HepG2 (cell line): Measurements from ENCODE around the gene TNS4. TPM values are rescaled to one million over a fixed set of nuclear protein-coding genes. Genes with fewer than 3 reads are reported as not detected.
A peak's percentile ranks its signal among the peaks of the same experiment; 100 is the strongest.

Experiments used
- ATAC-seq: fragments of 200-7000 bp; cut with Tn5 transposase; 3 replicates; pipeline ENCODE4 v1.9.1; 2020; ENCODE audit warnings: mild to moderate bottlenecking, moderate library complexity
- BruUV-seq: library from RNA; stranded (reverse); fragments of 400-500 nt; replicated peaks from 2 replicates; lab custom pipeline; 2021; lab: Mats Ljungman, UMichigan
- CTCF ChIA-PET: fragments of 300-600 bp; formaldehyde crosslinking; extraction: SDS; loops from one replicate; lab custom pipeline; 2021; ENCODE audit warnings: low total read pairs, inconsistent platforms, low intra/inter-chr PET ratio; lab: Yijun Ruan, JAX
- POLR2A ChIA-PET: fragments of 350-600 bp; sonication (Branson Sonifier 250); formaldehyde crosslinking; loops from one replicate; lab custom pipeline; 2020; ENCODE audit warnings: antibody characterized with exemption, inconsistent platforms; lab: Yijun Ruan, JAX
- DNase-seq: peaks from one replicate; pipeline ENCODE4 v3.0.0-alpha.2; 2015; ENCODE audit warnings: low spot score
- FAIRE-seq: peaks from 3 replicates; lab custom pipeline; 2011; peaks lifted over from hg19 to GRCh38; lab: Jason Lieb, UNC
- H2AFZ ChIP-seq: one replicate; pipeline ENCODE4 v1.6.1; 2011; ENCODE audit warnings: low read length, inconsistent platforms
- H3K27ac ChIP-seq: fragments of 300-600 bp; 3 replicates; pipeline ENCODE4 v1.8.0; 2011; ENCODE audit warnings: mixed run types, mild to moderate bottlenecking, mixed read lengths, low read length, inconsistent platforms; ENCODE audit not compliant: insufficient read depth; ENCODE audit errors: extremely low read length
- H3K27me3 ChIP-seq, 2 experiments: fragments of 200-600 bp in 1 of 2; 2 replicates in 1 of 2; 3 replicates in 1 of 2; pipeline versions ENCODE4 v1.6.0 to v1.8.0; 2011; ENCODE audit warnings: low read length in 2 of 2, mild to moderate bottlenecking in 2 of 2, moderate library complexity in 2 of 2, inconsistent platforms in 1 of 2; ENCODE audit not compliant: insufficient read depth in 2 of 2, control insufficient read depth in 1 of 2
- H3K36me3 ChIP-seq, 2 experiments: fragments of 200-600 bp in 1 of 2; replicated peaks in 1 of 2; 2 replicates in 1 of 2; 3 replicates in 1 of 2; pipeline versions ENCODE4 v1.5.1 to v1.8.0; 2011; ENCODE audit warnings: low read length in 2 of 2, inconsistent platforms in 1 of 2; ENCODE audit not compliant: insufficient read depth in 2 of 2, control insufficient read depth in 1 of 2
- H3K4me1 ChIP-seq: 2 replicates; pipeline ENCODE4 v1.5.1; 2012; ENCODE audit warnings: low read length, inconsistent platforms; ENCODE audit not compliant: insufficient read depth
- H3K4me2 ChIP-seq: 2 replicates; pipeline ENCODE4 v1.6.0; 2011; ENCODE audit warnings: low read depth, low read length, inconsistent platforms
- H3K4me3 ChIP-seq, 3 experiments: fragments of 200-600 bp in 1 of 3; sonication (generic), shearing (Covaris generic) in 1 of 3; replicated peaks in 1 of 3; 2 replicates each; pipeline ENCODE4 v1.5.1; 2011 to 2016; ENCODE audit warnings: low read length in 3 of 3, inconsistent platforms in 2 of 3, low read depth in 2 of 3, mild to moderate bottlenecking in 2 of 3, control low read depth in 1 of 3, mixed read lengths in 1 of 3; ENCODE audit not compliant: insufficient read depth in 1 of 3
- H3K79me2 ChIP-seq: one replicate; pipeline ENCODE4 v1.6.1; 2011; ENCODE audit warnings: low read length, inconsistent platforms; ENCODE audit not compliant: insufficient read depth
- H3K9ac ChIP-seq: 2 replicates; pipeline ENCODE4 v1.6.0; 2011; ENCODE audit warnings: mild to moderate bottlenecking, low read depth, low read length, inconsistent platforms; ENCODE audit not compliant: insufficient read depth
- H3K9me3 ChIP-seq: 2 replicates; pipeline ENCODE4 v1.5.1; 2012; ENCODE audit warnings: mild to moderate bottlenecking, low read length
- H4K20me1 ChIP-seq: 2 replicates; pipeline ENCODE4 v1.6.0; 2011; ENCODE audit warnings: inconsistent platforms, mild to moderate bottlenecking, low read length, moderate library complexity; ENCODE audit not compliant: insufficient read depth
- HMGXB4 ChIP-seq, 2 experiments: sonication (generic) in 1 of 2; formaldehyde crosslinking in 1 of 2; IDR thresholded peaks; 2 replicates each; pipeline versions ENCODE4 v1.4.0 to v1.6.1; 2018 to 2020; ENCODE audit warnings: missing genetic modification reagents in 2 of 2, borderline replicate concordance in 1 of 2, low read depth in 1 of 2, mild to moderate bottlenecking in 1 of 2, missing biosample characterization in 1 of 2
- ZNF629 ChIP-seq: sonication (generic); formaldehyde crosslinking; conservative IDR thresholded peaks from 2 replicates; pipeline ENCODE4 v1.5.0; 2020; ENCODE audit warnings: missing genetic modification reagents
- WGBS: methylation state at CpG from one replicate; pipeline ENCODE4 v1.1.6; 2017; ENCODE audit warnings: low lambda C conversion rate; 5-methylcytosine and 5-hydroxymethylcytosine counted together
- in situ Hi-C: cut with HindIII; loops from 2 replicates; pipeline ENCODE4 v1.10.0; 2017; ENCODE audit warnings: low pct_unique_long_range_greater_than_20kb; ENCODE audit not compliant: extremely low pct_ligation_motif_present
- intact Hi-C: fragments of 100-400 bp; cut with micrococcal nuclease; formaldehyde crosslinking; loops from one replicate; pipeline ENCODE4 v1.10.0; 2022; ENCODE audit not compliant: unreplicated experiment
- polyA plus RNA-seq, 8 experiments: library from polyadenylated mRNA; depleted of rRNA in 3 of 8; stranded (reverse) in 7 of 8; unstranded in 1 of 8; fragments of >200 nt; fragmentation: Illumina TruSeq in 4 of 8; extraction: Trizol in 4 of 8; gene quantifications; 2 replicates each; pipeline versions ENCODE4 v1.2.1 to v1.2.3, GENCODE V29; 2011 to 2016; ENCODE audit warnings: low read depth in 4 of 8, missing spikeins in 1 of 8, mixed read lengths in 1 of 8; ENCODE audit not compliant: insufficient read depth in 1 of 8
- total RNA-seq, 5 experiments: library from RNA; depleted of rRNA; stranded (reverse); fragments of >200 nt; fragmentation: Illumina TruSeq; extraction: Trizol; gene quantifications; 2 replicates each; pipeline ENCODE4 v1.2.3, GENCODE V29; 2016; ENCODE audit warnings: low read depth in 1 of 5

Gene TNS4
- total and polyA plus RNA-seq, 2 of the 13 experiments (the other 11 are each of a cell fraction or from before 2014, with no cell fraction given), result 0.58 to 2.1 TPM

GRCh38 chr17:40472733-40473452 is 28.5 kb downstream of the TNS4 start:
- Histone ChIP-seq H3K4me3 (no peak overlapping the region), H4K20me1 (no peaks in the 10 kb centered on the region), H3K36me3 (no peaks in the 10 kb centered on the region), H3K4me1 (peaks cover 49% of the 10 kb centered on the region), H3K9ac (no peak overlapping the region), H3K9me3 (no peaks in the 10 kb centered on the region), H3K4me2 (no peak overlapping the region), H2AFZ (no peak overlapping the region), H3K27ac (no peak overlapping the region), H3K27me3 (no peaks in the 10 kb centered on the region), H3K79me2 (no peaks in the 10 kb centered on the region)
- in situ Hi-C loops (no loop called here), intact Hi-C loops (no loop called here)
- BruUV-seq, result no TSS peak
- 69% methylated on average over 3 of the region's 3 CpGs for WGBS
- ChIA-PET CTCF (interaction anchor here (1.2 kb wide), 1 partner anchor 60 kb away, joined by 3 read pairs; no protein-coding TSS in a partner anchor), POLR2A (interaction anchor here (1.0 to 2.0 kb wide), 3 partner anchors 11 to 88 kb away, joined by 3 to 5 read pairs (median 3); no protein-coding TSS in a partner anchor)
- DNase-seq (no peak), ATAC-seq (no peak), FAIRE-seq (no peak)
- TF ChIP-seq HMGXB4 (CRISPR knock-in tag; IDR thresholded peaks at IDR 0.05; ENCODE audit: borderline replicate concordance in 1 of 2, low read depth in 1 of 2) (no peak), ZNF629 (CRISPR knock-in tag) (peak; percentile 44; the same call in 1 of the 2 replicates)
